ENCODE results near the gene CCDC136.

CCDC136 gene

DNA sequence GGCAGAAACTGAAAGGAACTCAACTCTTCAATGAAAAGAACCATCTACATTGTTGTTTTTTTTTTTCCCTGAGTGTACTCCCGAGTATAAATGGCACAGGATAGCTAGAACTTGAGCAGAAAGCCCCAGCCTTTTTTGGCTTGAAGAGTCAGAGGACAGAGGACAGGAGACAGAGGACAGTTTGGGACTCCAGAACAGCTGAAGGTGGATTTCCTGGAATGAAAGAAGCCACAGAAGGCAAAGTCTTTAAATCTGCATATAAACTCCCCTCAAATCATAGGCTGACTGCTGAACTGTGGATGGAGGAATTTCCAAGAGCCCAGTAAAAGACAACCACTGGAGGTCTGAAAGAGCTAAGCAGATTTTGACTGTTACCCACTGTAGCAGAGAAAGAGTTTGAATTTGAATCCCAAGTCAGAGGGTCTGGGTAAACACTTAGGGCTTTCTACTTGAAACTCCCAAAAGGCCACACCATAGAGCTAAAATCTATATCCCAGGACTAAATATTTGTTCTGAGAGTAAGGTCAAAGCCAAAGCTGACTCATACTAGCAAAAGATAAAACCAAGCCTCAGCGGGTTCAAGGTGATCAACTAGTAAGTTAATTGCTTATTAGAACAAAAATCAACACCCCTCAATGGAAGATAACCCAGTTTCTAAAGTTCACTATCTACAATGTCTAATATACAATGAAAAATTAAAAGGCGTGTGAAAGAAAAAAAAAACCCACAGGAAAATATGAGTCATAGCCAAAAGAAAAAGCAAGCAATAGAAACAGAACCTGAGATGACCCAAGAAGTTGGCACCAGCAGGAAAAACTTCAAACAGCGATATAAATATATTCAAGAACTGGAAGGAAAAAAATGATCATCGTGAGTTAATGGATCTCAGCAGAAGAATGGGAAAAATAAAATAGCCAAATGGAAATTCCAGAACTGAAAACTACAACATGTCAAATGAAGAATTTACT lies 14.3 kb upstream of the CCDC136 start:
- no peak for DNase-seq

DNA sequence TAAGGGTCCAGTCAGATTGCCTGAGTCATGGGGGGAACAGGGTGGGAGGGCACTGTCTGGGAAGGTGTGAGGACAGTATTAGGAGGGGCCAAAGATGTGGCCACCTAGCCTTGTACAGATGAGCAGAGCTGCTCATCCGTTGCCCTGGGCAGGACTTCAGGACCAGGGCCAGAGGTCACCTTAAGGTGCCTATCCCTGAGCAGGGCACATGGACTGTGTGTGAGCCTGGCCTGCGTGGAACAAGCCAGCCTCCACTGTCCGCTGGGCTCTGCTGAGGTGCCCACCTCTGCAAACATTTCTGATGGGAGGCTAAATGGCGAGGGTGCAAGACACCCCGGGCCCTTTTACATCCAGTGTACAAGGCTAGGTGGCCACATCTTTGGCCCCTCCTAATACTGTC lies 12.8 kb upstream of the CCDC136 start:
- no peak for DNase-seq

DNA sequence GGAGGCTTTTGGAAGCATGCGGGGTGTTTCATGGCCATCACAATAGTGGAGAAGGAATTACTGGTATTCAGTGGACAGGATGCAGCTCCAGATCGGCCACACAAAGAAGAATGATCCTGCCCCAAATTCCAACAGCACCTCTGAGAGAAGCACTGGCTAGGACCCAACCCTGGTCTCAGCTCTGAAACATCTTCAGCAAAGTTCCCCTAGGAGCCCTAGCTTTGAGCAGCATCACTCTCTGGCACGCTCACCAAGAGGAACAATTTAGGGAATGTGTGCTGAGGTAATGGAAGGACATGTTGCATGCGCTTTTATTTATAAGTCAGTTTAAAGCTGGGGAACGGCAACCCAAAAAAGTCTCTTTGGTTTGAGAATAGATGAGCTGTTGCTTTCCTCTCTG lies 10.6 kb upstream of the CCDC136 start:
- no peak for DNase-seq

DNA sequence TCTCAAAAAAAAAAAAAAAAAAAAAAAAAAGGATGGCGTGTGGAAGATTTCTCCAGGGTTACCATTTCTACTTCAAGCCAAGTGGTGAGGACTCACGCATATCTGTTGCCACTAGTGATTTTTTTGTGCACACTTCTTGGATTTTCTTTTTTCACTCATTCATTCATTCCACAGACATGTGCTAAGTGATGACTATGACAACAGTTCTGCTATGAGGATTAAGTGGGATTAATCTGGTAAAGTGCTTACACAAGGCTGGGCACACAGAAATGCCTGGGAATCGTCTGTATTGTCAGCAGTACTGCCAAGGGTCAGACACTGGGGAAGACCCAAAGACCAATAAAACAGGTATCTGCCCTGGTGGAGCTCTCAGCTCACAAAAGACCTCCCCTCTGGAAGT lies 9.9 kb upstream of the CCDC136 start:
- DNase-seq = no peak

DNA sequence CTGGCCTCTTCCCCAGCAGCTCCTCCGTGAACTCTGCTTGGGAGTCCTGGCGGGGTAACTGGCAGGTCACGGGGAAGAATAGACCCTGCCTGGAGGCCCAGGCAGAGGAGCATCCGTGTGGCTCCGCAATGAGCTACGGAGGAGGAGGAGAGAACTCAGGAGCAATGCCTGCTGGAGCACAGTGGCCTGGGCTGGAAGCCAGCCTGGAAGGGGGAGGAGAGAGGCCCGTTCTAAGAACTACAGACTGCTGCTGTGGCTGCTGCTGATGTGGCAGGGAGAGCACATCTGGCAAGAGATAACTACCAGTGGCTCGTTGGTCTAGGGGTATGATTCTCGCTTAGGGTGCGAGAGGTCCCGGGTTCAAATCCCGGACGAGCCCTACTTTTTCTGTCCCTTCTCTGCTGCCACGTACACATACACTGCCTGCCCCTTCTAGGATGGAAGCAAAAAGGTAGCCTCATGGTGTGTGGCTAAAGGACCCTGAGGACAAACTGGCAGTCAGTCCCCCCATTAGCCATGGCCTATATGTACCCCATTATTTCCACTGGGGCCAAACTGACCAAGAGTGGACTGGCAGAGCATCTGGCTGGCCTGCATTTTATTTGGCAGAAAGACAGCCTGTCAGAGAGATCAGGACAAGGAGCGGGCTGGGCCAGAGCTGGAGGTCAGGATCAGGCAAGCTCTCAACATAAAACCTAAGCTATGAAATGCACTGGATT lies 8.5 kb upstream of the CCDC136 start:
- peak in 31 of 56 donors; percentile 4 to 69 (median 37) for DNase-seq

DNA sequence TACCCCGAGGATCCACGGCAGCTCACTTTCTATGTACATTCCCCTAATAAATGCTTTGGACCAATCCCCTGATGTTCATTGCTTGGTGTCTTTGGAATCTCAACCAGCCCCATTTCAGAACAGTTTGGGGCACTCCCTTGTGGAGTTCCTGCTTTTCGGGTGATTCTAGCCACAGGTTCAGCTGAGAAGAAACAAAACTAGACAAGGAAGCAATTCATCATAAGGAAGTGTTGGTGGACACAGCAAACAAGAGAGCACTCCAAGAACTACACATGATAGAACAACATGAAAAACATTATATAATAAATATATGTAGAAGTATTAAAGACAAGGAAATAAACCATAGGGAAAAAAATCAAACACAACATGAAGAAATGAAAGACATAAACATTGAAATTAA lies 6.0 kb upstream of the CCDC136 start:
- DNase-seq = no peak

DNA sequence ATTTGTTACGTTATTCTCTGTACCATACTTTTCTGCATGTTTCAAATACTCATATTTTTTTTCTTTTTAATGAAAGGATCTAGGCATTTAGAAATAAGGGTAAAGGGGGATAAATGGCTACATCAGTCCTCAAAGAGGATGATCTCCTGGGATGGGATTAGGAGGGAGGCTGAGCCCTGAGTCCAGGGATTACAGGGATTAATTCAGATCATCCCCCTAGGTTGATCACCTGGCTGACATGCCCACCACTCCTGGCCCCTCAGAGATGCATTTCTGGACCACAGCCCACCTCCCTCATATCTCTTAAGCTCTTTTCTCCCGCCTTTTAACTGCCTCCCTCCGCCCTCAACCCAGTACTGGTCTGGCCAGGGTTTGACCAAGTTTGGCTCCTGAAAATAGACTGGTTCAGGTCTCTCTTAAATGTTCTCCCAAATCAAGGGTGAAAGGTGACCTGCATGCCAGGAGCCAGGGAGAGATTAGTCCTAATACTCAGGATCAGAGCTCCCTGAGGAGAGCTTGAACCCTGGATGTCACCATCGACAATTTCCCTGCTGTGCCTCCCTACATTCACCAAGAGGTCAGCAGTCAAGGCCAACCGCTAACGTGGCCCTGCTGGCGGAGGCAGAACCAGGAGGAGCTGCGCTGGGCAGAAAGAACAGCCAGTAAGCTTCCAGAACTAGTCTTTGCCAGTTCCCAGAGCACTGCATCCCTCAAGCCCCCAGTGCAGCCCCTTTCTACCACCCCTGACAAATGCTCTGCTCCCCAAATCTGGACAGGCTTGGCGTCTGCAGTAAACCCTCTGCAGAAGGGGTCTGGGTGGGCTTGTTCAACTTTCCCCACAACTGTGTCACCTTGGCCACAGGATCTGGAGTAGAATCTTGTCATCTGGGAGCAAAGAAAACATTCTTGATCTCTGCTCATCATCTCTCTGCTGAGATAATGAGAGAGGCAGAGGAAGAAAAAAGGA lies 3.0 kb upstream of the CCDC136 start:
- DNase-seq = no peak

DNA sequence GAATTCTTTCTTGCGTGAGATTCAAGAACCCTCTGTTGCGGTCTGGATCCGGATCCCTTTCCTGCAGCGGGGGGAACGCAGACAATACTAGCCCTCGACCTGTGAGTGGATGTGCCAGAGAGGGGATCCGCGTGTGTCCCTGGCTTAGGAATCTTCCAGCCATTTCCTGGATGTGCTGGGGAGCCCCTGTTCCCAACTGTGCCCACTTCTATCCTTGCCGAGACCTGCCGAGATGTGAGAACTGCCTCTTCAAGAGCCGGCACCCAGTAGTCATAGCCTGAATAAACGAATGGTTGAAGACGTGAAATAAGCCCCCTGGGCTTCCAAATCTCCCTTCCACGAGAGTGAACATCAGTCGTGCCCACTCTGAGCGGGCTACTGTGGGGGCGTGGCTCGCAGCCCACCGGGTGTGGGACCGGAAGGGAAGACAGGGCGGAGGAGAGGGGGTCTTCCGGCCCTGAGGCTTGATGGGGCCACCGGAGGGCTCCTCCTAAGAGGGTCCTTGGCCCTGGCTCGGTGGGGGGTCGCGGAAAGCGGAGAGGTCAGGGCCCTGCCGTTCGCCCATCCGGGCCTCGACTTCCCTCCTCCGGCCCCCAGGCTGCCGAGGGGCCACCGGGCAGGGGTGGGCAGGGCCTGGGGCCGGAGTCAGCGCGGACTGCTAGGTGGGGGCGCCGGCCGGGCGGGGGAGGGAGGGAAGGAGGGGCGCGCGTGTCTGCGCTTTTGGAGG lies 1.3 kb upstream of the CCDC136 start:
- peak in 2 of 56 donors; percentile 3 to 4 for DNase-seq

DNA sequence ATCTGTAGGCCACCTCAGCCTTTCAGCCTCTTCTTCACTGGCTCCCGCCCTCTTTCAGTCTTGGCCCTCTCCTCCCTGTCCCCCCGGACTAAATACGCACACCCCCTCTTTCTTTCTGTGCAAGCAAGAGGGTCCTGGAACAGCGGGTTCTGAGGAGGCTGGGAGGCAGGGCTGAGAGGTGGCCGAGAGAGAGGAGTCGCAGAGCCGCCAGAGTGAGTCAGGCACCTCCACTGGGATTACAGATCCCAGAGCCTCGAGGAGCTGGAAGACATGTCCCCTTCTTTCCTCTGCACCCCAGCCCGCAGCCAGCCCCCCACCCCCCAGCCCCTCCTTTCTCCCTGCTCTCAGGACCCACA lies 182 bp downstream of the CCDC136 start:
- no peak for DNase-seq

DNA sequence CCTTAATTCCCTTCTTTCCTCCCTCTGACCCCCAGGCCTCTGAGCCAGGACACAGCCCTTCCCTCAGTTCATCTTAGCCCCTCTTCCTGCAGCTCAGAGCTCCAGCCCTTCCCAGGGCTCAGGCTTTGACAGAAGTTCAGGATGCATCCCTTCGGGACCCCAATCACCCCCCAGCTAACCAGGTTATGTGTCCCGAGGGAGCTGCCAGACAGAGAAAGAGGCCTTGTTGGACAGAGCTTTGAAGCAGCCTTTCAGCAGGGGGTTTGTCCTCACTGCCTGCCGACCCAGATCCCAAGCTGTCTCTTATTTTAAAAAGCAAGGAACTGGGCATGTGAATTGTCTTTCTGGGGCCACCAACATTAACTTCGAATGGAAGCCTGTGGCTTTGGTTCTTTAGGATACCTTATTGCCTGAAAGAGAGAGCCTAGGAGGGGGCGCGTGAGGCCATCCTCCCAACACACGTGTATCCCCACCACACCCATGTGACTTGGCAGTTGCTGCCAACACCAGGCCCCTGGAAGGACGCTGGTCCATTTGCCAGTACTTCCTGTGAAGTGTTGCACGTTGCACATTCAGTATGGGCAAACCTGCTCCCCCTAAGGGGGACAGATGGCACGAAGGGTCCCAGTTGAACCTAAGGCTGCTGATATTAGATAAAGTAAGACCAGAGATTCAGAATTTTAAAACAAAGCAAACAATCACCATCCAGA lies 858 bp downstream of the CCDC136 start:
- peak in 9 of 56 donors; percentile 13 to 34 (median 26) for DNase-seq

DNA sequence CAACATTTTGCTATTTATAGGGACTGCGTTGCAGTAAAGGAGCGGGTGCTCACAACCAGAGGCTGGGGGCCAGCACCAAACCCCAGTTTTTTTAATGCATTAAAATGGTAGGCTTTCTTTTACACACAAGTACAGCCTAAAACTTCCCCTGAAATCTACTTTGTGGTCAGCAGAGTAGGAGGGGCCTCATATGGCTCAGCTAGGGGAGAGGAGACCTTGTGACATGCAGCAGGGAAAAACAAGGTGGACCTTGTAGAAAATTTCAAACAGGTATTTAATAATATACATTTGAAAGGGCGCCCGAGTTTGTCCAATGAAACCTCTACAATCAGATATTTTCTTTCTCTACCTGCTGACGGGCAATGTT lies 1.4 kb downstream of the CCDC136 start:
- no peak for DNase-seq

DNA sequence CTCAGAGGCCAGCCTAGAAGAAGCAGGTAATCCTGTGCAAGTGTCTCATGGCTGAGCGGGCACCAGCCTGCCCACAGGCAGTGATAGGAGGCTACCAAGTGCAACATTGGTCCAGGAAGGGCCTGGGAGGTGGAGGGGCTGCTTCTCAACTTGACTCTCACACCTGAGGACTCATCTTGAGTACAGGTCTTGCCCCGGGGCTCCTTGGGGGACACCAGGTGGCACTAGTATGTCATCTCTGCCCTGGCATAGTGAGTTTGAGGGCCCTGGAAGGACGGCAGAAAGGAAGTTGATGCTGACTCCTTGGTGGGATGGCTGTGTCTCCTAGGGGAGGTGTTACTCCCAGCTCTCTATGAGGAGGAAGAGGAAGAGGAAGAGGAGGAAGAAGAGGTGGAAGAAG lies 2.3 kb downstream of the CCDC136 start:
- peak in 1 of 56 donors; percentile 8 for DNase-seq

DNA sequence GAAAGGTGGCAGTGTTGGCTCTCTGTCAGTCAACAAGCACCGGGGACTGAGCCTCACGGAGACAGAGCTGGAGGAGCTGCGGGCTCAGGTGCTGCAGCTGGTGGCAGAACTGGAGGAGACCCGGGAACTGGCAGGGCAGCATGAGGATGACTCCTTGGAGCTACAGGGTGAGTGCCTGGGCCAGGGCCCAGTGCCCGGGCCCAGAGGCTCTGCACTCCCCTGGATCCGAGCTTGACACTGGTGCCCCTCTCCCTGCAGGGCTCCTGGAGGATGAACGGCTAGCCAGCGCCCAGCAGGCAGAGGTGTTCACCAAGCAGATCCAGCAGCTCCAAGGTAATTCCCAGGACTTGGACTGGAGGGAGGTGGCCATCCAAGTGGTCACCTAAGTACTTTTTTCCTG lies 2.7 kb downstream of the CCDC136 start:
- DNase-seq = no peak

DNA sequence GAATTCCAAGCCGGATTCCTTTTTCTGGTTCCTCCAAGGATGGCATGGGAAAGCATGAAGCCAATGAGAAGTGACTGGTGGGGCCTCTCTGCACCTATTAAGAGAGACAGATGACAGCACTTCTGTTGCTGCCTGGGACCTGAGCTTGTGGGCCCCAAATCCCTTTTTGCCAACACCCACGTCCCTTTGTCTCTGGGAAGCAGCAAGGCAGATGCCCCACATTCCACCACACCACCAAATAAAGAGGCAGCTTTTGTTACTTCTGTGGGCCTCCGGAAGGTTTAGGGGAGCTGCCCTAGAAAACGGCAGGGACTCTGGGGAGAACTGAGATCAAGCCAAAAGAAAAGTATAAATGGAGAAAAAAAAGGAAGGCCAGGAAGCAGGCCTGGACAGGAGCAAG lies 3.4 kb downstream of the CCDC136 start:
- no peak for DNase-seq

DNA sequence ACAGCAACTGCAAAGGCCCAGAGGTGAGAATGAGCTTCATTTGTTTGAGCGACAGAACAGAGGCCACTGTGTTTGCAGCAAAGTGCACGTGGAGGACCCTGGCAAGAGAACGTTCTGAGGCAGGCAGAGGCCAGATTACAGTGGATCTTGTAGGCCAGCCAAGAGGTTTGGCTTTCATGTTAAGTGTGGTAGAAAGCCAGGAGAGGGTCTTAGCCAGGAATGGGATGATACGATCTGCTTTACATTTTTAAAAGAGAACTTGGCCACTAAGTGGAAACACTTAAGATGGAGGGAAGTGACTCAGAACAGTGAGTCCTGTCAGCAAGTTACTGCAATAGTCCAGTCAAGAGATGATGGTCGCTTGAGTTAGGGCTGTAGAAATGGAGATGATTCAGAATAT lies 4.6 kb downstream of the CCDC136 start:
- DNase-seq = no peak

DNA sequence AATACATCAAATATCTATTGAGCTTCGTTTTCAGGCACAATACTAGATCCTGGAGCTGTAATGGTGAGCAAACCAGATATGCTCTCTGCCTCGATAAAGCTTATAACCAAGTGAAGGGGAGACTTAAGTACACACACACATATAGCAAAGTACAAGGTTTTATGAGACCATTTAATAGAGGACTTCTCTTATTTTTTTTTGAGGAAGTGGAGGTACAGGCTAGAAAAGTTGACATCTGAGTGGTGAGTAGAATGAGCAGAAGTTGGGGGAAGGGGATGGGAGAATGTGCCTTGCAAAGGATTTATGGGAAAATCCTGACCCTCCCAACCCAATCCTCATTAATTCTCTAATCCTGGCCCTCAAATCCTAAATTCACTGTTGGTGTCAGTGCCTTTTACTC lies 7.7 kb downstream of the CCDC136 start:
- no peak for DNase-seq

DNA sequence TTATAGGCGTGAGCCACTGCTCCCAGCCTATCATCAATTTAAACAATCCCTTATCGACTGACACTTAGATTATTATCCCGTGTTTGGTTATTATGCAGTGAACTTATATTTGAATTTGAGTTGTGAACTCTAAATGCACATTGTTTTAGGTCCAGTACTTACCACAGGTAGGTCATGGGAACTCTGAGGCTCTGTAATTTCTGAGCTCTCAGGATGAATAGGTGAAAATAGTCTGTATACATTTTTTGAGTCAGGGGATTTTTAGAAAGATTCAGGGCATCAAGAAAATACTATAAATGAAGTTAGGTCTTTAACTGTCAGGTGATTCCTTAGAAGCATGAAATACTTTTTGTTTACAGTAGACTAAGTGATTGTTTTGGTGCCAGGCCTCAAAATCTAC lies 8.8 kb downstream of the CCDC136 start:
- no peak for DNase-seq

DNA sequence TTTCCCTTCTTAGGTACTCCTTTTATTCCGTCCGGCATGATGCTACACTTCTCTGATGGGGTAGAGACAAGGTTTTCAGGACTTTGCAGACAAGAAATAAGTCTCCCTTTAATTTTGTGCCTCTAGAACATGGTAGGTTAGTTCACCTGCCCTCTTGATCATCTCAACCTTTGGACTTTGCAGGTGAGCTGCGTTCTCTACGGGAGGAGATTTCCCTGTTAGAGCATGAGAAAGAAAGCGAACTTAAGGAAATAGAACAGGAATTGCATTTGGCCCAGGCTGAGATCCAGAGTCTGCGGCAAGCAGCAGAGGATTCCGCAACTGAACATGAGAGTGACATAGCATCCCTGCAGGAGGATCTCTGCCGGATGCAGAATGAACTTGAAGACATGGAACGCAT lies 9.2 kb downstream of the CCDC136 start:
- no peak for DNase-seq

DNA sequence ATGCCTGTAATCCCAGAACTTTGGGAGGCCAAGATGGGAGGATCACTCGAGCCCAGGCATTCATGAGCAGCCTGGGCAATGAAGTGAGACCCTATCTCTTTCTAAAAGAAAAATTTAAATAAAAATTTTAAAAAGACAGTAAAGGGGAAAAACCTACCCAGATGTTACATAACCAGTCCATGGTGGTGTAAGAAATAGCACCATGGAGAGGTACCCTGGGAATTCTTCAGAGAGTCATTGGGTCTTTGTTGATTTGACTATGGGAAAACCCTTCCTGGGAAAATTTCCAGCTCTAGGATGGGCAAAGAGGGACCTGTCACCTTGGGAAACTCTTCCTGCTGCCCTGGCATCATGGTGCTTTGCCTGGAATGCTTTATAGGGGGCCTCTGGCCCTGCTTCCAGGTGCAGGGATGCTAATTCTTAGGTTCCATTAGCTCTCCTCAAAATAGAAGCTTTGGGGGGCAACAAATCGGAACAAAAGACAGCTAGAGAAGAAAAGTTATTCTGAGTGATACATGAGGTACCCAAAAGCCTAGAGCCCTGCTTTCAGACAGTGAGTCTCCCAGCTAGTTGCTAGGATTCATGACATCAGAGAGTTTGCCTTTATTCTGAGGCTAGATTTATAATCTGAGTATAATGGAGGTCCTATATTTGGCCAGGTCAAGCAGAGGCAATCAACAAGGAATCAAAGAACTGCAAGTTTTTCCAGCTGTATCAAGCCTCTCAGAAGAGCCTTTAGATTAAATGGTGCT lies 10.1 kb downstream of the CCDC136 start:
- DNase-seq = no peak

DNA sequence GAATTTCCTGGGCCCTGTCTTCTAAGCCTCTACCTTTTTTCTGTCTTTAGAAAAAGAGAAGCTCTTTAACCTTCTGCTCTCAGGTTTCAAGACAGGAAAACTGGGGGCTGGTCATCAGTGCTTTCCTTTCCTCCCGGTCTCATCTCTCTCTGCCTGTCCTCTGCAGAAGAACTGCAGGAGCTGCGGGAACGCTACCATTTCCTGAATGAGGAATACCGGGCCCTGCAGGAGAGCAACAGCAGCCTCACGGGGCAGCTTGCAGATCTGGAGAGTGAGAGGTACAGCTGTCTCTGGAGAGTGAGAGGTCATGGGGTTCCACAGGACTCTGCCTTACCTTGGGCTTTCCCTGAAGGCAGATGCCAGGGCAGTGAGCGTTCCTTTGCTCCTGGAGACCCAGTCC lies 12.7 kb downstream of the CCDC136 start:
- no peak for DNase-seq
